GM18868 (cell line): ENCODE measurements around the gene F8.

Experiments
- ATAC-seq: cut with Tn5 transposase; IDR thresholded peaks from one replicate; pipeline ENCODE4 v1.9.1; 2021; ENCODE audit warnings: mild to moderate bottlenecking, moderate library complexity; ENCODE audit not compliant: unreplicated experiment

The F8 gene

DNA sequence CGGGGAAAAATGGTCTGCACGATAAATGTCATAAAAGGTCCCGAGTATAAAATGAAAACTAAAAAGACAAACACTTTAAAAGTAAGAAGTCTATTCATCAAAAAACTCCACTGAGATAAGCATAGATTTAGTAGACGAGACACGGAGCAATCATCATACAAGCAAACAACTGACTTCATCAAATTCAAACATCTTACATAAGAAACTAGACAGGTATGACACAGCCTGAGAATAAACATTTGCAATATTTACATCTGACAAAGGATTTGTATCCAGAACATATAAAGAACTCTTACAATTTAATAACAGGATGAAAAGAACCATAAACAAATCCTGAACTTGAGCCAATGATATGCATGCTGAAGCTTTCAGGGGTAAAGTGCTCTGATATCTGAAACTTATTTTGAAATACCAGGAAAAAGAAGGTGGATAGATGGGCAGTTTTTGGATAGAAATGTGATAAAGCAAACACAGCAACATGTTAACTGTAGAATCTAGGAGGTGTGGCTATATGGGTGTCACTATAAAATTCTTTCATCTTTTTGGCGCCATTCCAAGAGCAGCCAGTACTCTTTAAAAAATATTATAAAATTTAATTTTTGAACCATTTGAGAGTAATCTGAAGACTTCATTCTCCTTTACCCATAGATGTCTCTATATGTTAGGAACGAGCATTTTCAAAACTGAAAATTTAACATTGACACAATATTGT lies 229.3 kb downstream of the F8 start:
- ATAC-seq, result no peak

DNA sequence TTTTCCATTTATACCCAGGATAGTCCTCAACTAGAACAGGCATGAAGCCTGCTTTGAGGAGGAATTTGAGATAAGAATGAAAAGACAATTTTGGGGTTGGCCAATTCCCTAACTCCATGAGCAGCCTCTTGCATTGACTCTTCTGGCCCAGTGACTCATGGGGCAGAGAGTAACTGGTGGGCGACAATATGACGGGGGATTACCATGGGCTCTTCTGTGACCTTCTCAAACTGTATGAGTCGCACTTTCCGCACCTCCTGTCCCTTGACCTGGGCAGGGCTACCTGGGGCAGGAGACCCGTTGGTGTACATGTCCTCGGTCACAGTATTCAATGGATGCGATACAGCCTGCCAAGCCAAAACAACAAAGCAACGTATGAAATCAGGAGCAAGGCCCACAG lies 230.6 kb downstream of the F8 start:
- no peak for ATAC-seq

DNA sequence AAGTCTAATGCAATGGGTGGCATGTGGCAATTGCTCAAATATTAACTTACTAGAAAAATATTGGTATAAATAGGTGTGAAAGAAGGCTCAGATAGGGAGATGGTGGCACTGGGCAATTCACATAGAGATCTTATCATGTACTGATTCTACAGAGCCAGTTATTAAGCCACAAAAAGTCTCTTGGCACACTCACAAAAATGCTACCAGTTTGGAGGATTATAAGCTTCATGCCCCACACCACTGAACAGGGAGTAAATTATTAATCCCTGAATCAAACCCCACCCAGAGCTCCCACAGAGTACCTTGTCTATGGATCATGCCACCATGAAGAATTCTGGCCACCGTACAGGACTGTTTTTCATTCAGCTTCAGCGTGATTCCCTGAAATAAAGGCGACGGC lies 231.1 kb downstream of the F8 start:
- no peak for ATAC-seq
